NCI-H1930 (cell line): Measurements from ENCODE around the gene APOA5.
"Not testable (repeated sequence)": the region's sequence is repeated elsewhere in the genome, so short reads cannot be mapped to it uniquely, and the experiment has no call there.

Experiments
- DNase-seq, 2 experiments: peaks; one replicate each; lab custom pipeline; 2025; lab: John Stamatoyannopoulos, UW

Gene APOA5

GRCh38 chr11:116827461-116827860 lies 35.8 kb upstream of the APOA5 start:
- no peak for DNase-seq

GRCh38 chr11:116826751-116827431 lies 35.2 kb upstream of the APOA5 start:
- DNase-seq, result no peak

GRCh38 chr11:116825854-116826750 lies 34.4 kb upstream of the APOA5 start:
- DNase-seq, result no peak

- DNase-seq, result no peak
Measured at GRCh38 chr11:116825434-116825833, 33.8 kb upstream of the APOA5 start.

- no peak for DNase-seq
Measured at GRCh38 chr11:116823031-116823843, 31.6 kb upstream of the APOA5 start, which contains the start of gene APOA4. Gene APOA4, minus strand, starts transcription at chr11:116823304. Its CDS starts 113 bp downstream, at chr11:116823191.

GRCh38 chr11:116822575-116822974 lies 30.9 kb upstream of the APOA5 start:
- no peak for DNase-seq

GRCh38 chr11:116821050-116821918 lies 29.6 kb upstream of the APOA5 start:
- DNase-seq, result no peak

GRCh38 chr11:116819049-116819448 lies 27.4 kb upstream of the APOA5 start:
- no peak for DNase-seq

GRCh38 chr11:116814502-116814901 lies 22.8 kb upstream of the APOA5 start:
- DNase-seq, result no peak

GRCh38 chr11:116813781-116814471 lies 22.2 kb upstream of the APOA5 start:
- no peak for DNase-seq

GRCh38 chr11:116813170-116813569 lies 21.5 kb upstream of the APOA5 start:
- no peak for DNase-seq

- no peak for DNase-seq
Measured at GRCh38 chr11:116812109-116812508, 20.4 kb upstream of the APOA5 start.

GRCh38 chr11:116811194-116811593 lies 19.5 kb upstream of the APOA5 start:
- no peak for DNase-seq

- no peak for DNase-seq
Measured at GRCh38 chr11:116808262-116809175, 16.8 kb upstream of the APOA5 start.

- DNase-seq, result no peak
Measured at GRCh38 chr11:116807601-116808261, 16.1 kb upstream of the APOA5 start.

- no peak for DNase-seq
Measured at GRCh38 chr11:116804001-116804400, 12.3 kb upstream of the APOA5 start.

GRCh38 chr11:116801662-116802061 lies 10.0 kb upstream of the APOA5 start:
- not testable (repeated sequence) for DNase-seq

- no peak for DNase-seq
Measured at GRCh38 chr11:116800610-116801009, 8.9 kb upstream of the APOA5 start.

GRCh38 chr11:116798368-116798767 lies 6.7 kb upstream of the APOA5 start:
- DNase-seq, result no peak
